T-helper 1 cell treated with Interleukin-12 subunit alpha and Interleukin-12 subunit beta and Interleukin-4 antibody, amounts not matched to agents 30 μg/mL and 1 μg/mL, for 36 hours (primary cell): ENCODE results near the gene CASZ1.

ENCODE experiments used
- H3K27ac Mint-ChIP-seq: one replicate; pipeline ENCODE4 v1.8.0; 2021; ENCODE audit warnings: mild to moderate bottlenecking, mixed read lengths
- H3K27me3 Mint-ChIP-seq: one replicate; pipeline ENCODE4 v1.8.0; 2021; ENCODE audit warnings: low read depth, mixed read lengths
- H3K36me3 Mint-ChIP-seq: one replicate; pipeline ENCODE4 v1.8.0; 2021; ENCODE audit warnings: low read depth, mixed read lengths
- H3K4me1 Mint-ChIP-seq: one replicate; pipeline ENCODE4 v1.8.0; 2021; ENCODE audit warnings: low read depth, mixed read lengths
- H3K4me3 Mint-ChIP-seq: one replicate; pipeline ENCODE4 v1.8.0; 2021; ENCODE audit warnings: mild to moderate bottlenecking, moderate library complexity, mixed read lengths
- H3K9me3 Mint-ChIP-seq: one replicate; pipeline ENCODE4 v1.8.0; 2021; ENCODE audit warnings: mixed read lengths

CASZ1 gene

DNA sequence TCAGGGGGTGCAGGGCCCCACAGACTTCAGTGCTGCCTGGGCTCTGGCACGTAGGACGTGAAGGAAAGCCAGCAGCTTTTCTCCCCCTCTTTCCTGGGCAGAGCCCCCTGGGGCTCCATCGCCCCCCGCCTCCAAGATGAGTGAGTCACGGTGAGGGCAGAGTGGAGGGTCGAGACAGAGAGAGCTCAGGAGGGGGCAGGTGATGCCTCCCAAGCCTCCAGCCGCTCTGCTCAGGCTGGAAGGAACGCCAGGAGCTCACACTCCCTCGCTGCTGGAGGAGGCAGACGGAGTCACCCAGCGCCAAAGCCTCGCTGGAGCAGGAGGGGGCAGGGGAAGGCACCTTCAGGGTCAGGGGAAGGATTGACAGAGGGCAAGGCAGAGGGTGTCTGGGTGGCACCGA is 119.5 kb downstream of the CASZ1 start:
- no peaks in the 10 kb centered on the region for H3K36me3 Mint-ChIP-seq
- H3K27me3 Mint-ChIP-seq = no peaks in the 10 kb centered on the region
- no peaks in the 10 kb centered on the region for H3K9me3 Mint-ChIP-seq
- no peak overlapping the region for H3K4me3 Mint-ChIP-seq
- no peaks in the 10 kb centered on the region for H3K4me1 Mint-ChIP-seq
- H3K27ac Mint-ChIP-seq = no peak overlapping the region

DNA sequence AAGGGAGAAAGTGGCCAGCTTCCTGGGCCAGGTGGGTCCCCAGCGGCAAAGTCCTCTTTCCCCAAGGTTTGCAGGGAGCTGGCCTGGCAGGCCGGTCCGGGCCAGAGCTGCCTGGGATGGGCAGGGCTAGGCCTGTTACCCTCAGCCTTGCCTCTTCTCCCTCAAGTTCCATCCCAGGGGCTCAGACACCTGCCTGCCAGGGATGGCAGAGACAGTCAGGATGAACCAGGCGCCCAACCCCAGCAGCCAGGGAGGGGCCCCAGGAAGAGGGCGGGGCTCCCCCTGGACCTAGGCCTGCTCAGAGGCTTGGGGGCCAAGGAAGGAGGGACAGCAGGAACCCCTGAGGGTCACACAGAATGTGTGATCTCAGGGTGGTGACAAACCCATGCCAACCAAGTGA is 120.6 kb downstream of the CASZ1 start:
- Mint-ChIP-seq H3K4me3 (no peak overlapping the region), H3K27ac (no peak overlapping the region), H3K27me3 (no peaks in the 10 kb centered on the region), H3K4me1 (no peaks in the 10 kb centered on the region), H3K36me3 (no peaks in the 10 kb centered on the region), H3K9me3 (no peaks in the 10 kb centered on the region)

DNA sequence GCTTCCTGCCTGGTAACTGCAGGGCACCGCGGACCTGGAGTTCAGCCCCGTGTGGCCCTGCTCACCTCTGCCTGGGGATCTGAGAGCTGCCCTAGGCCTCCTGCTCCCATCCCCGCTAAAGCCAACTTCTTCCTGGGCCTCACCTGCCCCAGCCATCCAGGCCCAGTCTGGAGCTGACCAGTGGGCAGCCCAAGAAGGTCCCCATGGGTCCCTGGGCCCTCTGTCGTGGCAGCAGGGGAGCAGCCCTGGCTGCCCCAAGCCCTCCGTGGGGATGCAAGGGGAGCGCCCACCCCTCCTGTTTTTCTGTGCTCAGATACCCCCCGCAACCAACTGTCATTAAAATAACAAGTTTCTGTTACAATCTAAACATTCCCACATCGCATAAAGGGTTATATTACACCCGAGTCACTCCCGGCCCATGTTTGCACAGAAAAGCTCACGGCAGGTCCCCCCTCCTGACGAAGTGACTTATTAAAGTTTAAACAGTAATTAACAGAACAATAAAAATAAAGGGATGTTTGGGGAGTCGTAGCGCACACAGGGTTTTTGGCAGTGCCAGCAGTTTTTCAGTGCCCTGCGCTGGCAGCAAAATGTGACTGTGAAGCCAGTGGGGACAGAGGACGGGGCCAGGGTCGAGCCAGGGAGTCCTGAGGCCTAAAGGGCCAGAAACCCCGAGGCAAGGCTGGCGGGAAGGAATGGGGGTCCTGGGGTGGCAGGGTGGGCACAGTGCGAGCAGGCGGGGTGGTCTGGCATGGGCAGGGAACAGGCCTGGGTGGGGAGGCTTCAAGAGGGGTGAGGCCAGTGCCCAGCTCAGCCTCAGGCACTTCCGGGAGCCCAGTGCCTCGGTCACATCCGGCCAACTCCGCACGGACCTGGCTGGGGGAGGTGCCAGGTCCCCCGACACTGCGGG is 121.5 kb downstream of the CASZ1 start:
- Mint-ChIP-seq H3K4me3 (no peak overlapping the region), H3K4me1 (no peaks in the 10 kb centered on the region), H3K36me3 (no peaks in the 10 kb centered on the region), H3K9me3 (no peaks in the 10 kb centered on the region), H3K27ac (no peak overlapping the region), H3K27me3 (no peaks in the 10 kb centered on the region)

DNA sequence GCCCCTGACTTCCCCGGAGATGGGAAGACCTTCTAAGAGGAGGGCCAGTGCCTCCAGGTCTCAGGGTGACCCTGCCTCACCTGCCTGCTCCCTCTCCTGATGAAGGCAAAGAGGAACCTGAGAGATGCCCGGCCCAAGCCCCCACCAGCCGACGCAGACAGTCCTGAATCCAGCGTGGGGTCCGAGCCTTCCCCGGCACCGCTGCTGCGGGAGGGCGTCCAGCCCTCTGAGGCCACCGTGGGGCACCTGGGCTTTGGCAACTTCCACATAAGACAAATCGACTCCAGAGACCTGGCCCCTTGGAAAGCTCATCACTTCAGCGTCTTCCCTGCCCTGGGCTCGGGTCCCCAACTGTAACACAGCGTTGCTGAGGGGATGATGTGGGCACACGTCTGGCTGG is 122.2 kb downstream of the CASZ1 start:
- no peaks in the 10 kb centered on the region for H3K36me3 Mint-ChIP-seq
- H3K27ac Mint-ChIP-seq = no peak overlapping the region
- H3K4me3 Mint-ChIP-seq = no peak overlapping the region
- H3K4me1 Mint-ChIP-seq = no peaks in the 10 kb centered on the region
- H3K9me3 Mint-ChIP-seq = no peaks in the 10 kb centered on the region
- no peaks in the 10 kb centered on the region for H3K27me3 Mint-ChIP-seq

DNA sequence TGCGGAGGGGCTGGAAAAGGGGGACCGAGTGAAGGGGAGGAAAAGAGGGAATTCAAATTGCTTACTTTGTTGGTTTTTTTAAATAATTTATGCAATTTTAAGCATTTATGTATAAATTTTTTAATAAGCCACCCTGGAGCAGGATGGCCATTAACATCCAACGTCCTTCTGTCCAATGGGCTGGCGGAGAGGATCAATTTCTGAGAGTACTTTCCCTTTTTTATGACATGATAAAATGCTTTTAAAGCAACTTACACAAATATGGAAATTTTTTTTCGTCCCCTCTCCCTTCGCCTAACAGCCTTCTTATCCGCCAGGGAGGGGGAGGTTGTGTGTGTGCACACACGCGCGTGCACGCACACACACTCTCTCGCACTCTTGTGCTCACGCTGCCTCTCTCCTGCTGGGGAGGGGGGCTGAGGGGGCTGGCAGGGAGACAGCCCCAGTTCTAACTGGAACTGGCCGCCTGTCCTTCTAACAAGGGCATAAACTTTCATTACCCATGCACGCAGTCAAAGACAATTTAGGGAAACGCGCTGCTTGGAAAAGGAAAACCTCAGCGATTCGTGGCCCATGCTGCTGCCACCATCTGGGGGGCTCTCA is 123.2 kb downstream of the CASZ1 start:
- Mint-ChIP-seq H3K36me3 (no peaks in the 10 kb centered on the region), H3K27me3 (no peaks in the 10 kb centered on the region), H3K4me1 (no peaks in the 10 kb centered on the region)

DNA sequence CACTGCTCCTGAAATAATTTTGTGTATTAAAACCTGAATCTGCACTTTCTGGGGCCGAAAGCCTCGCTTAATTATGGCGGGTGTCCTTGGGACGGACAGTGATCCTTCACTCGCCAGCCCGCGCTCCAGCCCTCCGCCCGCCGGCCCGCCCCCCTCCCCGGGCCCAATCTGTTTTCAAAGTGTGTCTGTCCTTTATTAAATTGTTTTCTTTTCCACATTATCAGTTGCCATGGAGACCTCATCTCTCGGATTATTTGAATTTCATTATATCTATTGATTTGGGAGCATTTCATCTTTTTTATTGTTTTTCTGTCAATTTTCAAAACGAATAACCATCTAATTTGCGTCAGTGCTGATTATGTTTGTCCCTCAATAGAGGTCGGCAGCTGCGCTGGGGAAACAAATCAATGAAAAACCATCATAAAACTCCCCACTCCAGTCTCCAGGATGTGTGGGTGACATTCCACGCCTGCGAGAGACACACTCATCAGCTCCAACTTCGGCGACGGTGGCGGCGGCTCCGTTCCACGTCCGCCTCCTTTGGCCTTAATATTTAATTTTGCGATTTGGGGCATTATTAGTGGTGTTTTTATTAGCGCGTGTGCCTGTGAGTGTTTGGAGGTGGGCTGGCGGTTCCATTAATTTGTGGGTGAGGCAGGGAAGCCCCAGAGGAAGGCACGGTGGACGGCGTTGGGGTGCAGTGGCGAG is 123.9 kb downstream of the CASZ1 start:
- Mint-ChIP-seq H3K36me3 (no peaks in the 10 kb centered on the region), H3K27ac (no peak overlapping the region)

More for the DNA sequence above, 123.2 kb downstream of the CASZ1 start:
- Mint-ChIP-seq H3K4me3 (no peak overlapping the region), H3K9me3 (no peaks in the 10 kb centered on the region), H3K27ac (no peak overlapping the region)

DNA sequence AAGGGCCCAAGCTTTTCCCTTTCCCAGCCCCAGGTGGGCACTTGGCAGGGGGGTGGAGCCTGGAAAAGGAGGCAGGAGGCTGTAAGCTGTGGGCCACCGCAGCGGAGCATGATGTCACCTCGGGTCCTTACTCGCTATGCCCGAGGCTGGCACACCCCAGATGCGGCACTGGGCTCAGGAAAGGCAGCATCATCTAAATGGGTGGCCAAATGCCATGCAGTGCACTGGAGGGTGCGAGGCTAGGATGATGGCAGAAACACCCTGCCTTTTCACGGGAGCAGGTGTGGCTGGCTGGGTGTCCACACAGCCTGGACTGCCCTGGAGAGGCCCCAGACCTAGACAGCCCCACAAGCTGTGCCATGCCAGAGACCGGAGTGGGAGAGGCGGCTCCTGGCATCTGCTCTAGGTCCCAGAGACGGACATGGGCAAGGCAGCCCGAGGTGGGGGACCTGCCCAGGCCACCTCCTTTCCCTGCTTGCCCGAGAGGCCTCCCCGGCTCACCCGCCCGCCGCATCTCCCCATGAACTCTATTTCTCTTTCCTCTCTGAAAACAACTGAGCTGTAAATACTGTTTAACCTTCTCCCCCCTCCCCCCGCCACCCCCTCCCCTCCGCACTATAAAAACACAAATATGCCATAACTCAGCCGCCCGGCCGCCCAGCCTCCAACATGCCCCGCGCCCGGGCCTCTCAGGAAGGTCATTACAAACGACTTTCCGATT is 124.7 kb downstream of the CASZ1 start:
- Mint-ChIP-seq H3K36me3 (no peaks in the 10 kb centered on the region), H3K4me3 (no peak overlapping the region), H3K9me3 (no peaks in the 10 kb centered on the region), H3K27ac (no peak overlapping the region), H3K27me3 (no peaks in the 10 kb centered on the region), H3K4me1 (no peaks in the 10 kb centered on the region)

More for the DNA sequence above, 123.9 kb downstream of the CASZ1 start:
- H3K4me3 Mint-ChIP-seq = no peak overlapping the region
- no peaks in the 10 kb centered on the region for H3K9me3 Mint-ChIP-seq
- H3K27me3 Mint-ChIP-seq = no peaks in the 10 kb centered on the region
- H3K4me1 Mint-ChIP-seq = no peaks in the 10 kb centered on the region

DNA sequence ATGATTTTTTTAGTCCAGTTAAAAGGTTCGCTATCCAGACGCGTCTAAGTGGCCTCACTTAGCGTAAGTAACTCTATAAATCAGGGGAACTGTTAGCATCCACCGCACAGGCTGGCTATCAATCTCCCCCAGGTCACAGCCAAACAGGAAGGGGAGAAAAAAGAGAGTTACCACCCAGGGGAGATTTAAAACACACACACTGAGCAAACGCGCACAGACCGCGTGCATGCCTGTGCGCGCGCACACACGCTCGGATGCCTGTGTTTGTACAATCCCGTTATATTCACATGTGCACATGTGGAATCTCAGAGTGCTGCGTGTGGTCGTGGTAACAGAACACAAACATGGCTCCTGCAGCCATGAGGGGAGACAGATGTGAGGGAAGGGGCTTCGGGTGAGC is 125.4 kb downstream of the CASZ1 start:
- Mint-ChIP-seq H3K27ac (no peak overlapping the region), H3K36me3 (no peaks in the 10 kb centered on the region), H3K9me3 (no peaks in the 10 kb centered on the region), H3K4me3 (no peak overlapping the region), H3K27me3 (no peaks in the 10 kb centered on the region), H3K4me1 (no peaks in the 10 kb centered on the region)

DNA sequence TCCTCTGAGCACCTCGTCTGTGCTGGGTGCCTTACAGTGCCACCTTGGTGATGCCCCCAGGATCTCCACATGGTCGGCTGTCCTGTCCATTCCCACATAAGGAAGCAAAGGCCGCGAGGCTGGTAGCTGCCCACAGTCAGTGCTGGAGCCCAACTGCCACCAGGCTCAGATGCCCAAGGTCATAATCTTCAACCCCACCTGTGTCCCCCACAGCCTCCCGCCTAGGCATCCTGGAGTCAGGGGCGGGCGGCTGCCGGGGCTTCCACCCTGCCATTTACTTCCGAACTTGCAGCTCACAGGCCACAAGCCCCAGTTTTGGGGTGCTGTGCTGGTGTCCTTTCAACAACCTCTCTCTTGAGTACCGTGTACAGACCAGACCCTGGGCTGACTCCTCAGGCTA is 126.3 kb downstream of the CASZ1 start:
- H3K27me3 Mint-ChIP-seq = no peaks in the 10 kb centered on the region
- no peak overlapping the region for H3K27ac Mint-ChIP-seq
- H3K4me1 Mint-ChIP-seq = no peaks in the 10 kb centered on the region
- H3K9me3 Mint-ChIP-seq = no peaks in the 10 kb centered on the region
- no peak overlapping the region for H3K4me3 Mint-ChIP-seq
- H3K36me3 Mint-ChIP-seq = no peaks in the 10 kb centered on the region

DNA sequence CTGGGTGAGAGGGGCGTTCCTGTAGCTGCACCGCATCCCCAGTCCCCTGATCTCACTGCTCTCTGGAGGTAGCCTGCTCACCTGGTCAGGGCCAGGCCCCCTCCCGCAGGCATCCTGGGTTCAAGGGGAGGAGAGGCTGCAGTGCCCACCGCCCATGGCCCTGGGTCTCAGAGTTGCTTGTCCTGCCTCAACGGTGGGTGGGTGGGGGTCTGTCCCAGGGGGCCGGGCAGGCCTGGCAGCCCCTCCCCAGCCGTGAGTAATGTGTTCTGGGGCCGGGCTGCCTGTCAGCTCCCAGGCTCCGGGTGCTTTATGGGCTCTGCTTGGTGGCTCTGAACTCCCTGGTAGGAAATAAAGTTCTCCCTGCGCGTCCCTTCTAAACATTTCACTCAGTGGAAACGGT is 126.9 kb downstream of the CASZ1 start:
- Mint-ChIP-seq H3K4me1 (no peaks in the 10 kb centered on the region), H3K36me3 (no peaks in the 10 kb centered on the region), H3K4me3 (no peak overlapping the region), H3K27ac (no peak overlapping the region), H3K27me3 (no peaks in the 10 kb centered on the region), H3K9me3 (no peaks in the 10 kb centered on the region)

DNA sequence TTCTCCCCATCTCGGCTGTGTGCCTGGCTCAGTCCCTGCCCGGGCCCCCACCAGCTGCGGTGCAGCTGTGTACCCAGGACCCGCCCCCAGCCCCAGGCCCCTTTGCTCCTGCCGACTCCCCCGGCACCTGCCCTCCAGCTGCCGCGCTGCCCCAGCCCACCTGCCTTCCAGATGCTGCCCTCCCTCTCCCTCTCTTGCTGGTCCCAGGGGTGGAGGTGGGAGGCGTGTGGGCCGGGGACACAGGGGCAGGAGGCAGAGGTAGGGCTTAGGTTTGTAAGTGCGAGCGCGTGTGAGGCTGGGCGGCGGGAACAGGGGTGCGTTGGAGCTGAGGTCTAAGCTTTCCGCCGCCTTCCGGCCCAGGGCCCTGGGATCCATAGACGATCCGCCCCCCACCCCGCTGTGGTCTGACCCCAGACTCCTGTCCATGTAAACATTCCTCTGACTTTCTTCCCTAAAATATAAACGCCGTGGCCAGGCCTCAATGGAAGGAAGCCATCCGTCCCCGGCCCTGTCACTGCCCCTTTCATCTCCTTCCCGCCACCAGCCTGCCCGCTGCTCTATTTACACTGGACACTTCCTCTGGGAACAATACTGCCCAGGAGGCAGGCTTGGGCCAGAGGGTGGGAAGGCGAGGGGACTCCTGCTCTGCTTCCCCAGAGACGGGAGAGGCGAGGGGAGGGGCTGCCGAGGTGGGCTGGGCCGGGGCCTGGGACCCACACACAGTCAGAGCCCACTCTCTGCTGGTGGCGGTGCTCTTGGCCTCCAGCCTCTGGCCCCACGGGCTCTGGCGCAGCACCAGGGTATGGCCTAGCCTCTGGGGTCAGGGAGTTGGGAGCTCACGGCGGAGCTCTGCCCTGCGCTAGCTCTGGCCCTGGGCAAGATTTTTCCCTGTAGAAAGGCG is 128.3 kb downstream of the CASZ1 start:
- no peaks in the 10 kb centered on the region for H3K9me3 Mint-ChIP-seq

DNA sequence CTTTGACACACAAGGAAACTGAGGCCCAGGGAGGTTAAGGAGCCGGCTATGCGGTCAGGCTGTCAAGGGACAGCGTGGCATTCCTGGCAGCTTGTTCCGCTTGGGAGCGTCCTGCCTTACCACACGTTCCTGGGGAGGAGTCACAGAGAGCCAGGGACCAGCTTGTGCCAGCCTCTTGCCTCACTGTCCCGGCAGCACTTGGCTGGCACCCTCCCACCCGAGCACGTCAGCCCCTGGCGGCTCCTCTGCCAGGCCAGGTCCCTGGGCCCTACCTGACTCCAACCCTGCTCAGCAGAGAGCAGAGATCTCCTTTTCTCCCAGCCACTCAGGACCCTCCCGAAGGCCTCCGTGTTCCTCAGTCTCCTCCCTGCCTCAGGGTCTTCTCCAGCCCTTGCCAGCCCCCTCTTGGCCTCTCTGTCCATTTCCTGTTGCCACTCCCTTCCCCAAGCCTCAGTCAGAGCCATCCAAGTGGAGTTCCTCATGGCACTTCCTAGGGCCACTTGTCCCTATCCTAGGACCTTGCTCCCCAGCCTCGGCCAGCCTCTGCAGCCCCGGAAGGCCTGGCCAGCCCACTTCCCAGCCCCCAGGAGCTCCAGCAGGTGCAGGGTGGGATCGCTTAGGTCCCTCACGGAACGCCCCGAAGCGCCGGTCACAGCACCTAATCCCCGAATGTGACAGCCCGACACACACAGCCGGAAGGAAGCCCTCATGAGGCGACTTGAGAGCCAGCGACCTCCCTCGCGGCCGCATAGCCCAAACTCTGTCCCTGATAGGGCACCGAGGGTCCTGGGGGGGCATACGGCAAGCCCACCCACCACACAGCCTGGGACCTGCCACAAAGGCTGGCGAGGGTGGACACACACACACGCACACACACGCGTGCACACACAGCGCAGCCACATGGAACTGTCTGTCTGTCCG is 130.3 kb downstream of the CASZ1 start:
- Mint-ChIP-seq H3K36me3 (no peaks in the 10 kb centered on the region), H3K27me3 (no peaks in the 10 kb centered on the region), H3K9me3 (no peaks in the 10 kb centered on the region), H3K27ac (no peak overlapping the region), H3K4me3 (no peak overlapping the region), H3K4me1 (no peaks in the 10 kb centered on the region)

More for the DNA sequence above, 128.3 kb downstream of the CASZ1 start:
- Mint-ChIP-seq H3K4me3 (no peak overlapping the region), H3K27ac (no peak overlapping the region), H3K27me3 (no peaks in the 10 kb centered on the region), H3K4me1 (no peaks in the 10 kb centered on the region), H3K36me3 (no peaks in the 10 kb centered on the region)

DNA sequence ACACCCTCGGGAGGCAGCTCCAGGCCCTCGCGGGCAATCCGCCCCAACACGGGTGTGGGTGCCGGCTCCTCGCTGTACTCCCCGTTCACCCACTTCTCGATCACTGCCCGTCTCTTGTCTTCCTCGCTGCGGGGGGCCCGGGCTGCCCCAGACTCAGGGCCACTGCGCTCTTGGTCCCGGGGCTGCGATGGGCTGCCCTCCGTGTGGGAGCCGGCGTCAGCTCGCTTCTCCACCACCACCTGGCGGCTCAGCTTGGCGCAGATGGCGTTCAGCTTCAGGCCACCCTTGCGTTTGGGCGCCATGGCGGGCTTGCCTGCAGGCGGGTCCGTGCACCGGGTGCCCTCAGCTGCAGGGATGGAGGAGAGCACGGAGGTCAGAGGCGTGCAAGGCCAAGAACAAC is 131.2 kb downstream of the CASZ1 start:
- no peaks in the 10 kb centered on the region for H3K36me3 Mint-ChIP-seq
- H3K27ac Mint-ChIP-seq = no peak overlapping the region
- H3K27me3 Mint-ChIP-seq = no peaks in the 10 kb centered on the region
- no peaks in the 10 kb centered on the region for H3K9me3 Mint-ChIP-seq
- H3K4me1 Mint-ChIP-seq = no peaks in the 10 kb centered on the region
- H3K4me3 Mint-ChIP-seq = no peak overlapping the region
